Thoracic aorta (tissue), 2 donors: ENCODE results near the gene CDC42BPB. TPM values are rescaled to one million over a fixed set of nuclear protein-coding genes. Genes with fewer than 3 reads are reported as not detected.

ENCODE experiments used
- ATAC-seq: fragments of 150-250 bp; one replicate; pipeline ENCODE4 v1.8.0; 2017; ENCODE audit warnings: low read depth; ENCODE audit not compliant: insufficient number of reproducible peaks, low FRiP score
- DNase-seq: peaks from one replicate; pipeline ENCODE4 v3.0.0-alpha.2; 2020; ENCODE audit warnings: low spot score
- H3K27ac ChIP-seq, 2 donors: fragments of 200-600 bp; sonication (generic); 1 replicate in 1 of 2; 2 replicates in 1 of 2; pipeline ENCODE4 v1.5.1; 2016; ENCODE audit warnings: mild to moderate bottlenecking in 2 of 2, moderate library complexity in 2 of 2
- H3K27me3 ChIP-seq: fragments of 200-600 bp; sonication (generic); replicated peaks from 2 replicates; pipeline ENCODE4 v1.6.0; 2016; ENCODE audit warnings: mild to moderate bottlenecking; ENCODE audit not compliant: insufficient read depth
- H3K36me3 ChIP-seq: fragments of 200-600 bp; sonication (generic); one replicate; pipeline ENCODE4 v1.5.1; 2016
- H3K4me1 ChIP-seq, 2 donors: fragments of 200-600 bp; sonication (generic); 1 replicate in 1 of 2; 2 replicates in 1 of 2; pipeline versions ENCODE4 v1.5.1 to v1.6.0; 2016; ENCODE audit warnings: low read depth in 2 of 2, mild to moderate bottlenecking in 1 of 2; ENCODE audit not compliant: control insufficient read depth in 1 of 2
- H3K4me3 ChIP-seq: fragments of 200-600 bp; sonication (generic); 2 replicates; pipeline ENCODE4 v1.5.1; 2016; ENCODE audit warnings: mild to moderate bottlenecking
- H3K9me3 ChIP-seq: fragments of 200-600 bp; sonication (generic); 2 replicates; pipeline ENCODE4 v1.5.1; 2016
- total RNA-seq, 2 donors: library from RNA; depleted of rRNA; stranded (reverse); fragments of >200 nt; gene quantifications; one replicate each; pipeline versions ENCODE4 v1.1.0 to v1.2.3, GENCODE V29; 2016
- TF ChIP-seq, protein P1 (sequence below): fragments of 200-600 bp; sonication (generic); IDR thresholded peaks from one replicate; pipeline ENCODE4 v1.5.1; 2019; ENCODE audit warnings: antibody characterized with exemption

The CDC42BPB gene
- total RNA-seq, 2 donors from 2014 or later, result 121 to 133 TPM

- DNase-seq, result no peak
- H3K9me3 ChIP-seq, result no peaks in the 10 kb centered on the region
- TF ChIP-seq, protein P1, sequence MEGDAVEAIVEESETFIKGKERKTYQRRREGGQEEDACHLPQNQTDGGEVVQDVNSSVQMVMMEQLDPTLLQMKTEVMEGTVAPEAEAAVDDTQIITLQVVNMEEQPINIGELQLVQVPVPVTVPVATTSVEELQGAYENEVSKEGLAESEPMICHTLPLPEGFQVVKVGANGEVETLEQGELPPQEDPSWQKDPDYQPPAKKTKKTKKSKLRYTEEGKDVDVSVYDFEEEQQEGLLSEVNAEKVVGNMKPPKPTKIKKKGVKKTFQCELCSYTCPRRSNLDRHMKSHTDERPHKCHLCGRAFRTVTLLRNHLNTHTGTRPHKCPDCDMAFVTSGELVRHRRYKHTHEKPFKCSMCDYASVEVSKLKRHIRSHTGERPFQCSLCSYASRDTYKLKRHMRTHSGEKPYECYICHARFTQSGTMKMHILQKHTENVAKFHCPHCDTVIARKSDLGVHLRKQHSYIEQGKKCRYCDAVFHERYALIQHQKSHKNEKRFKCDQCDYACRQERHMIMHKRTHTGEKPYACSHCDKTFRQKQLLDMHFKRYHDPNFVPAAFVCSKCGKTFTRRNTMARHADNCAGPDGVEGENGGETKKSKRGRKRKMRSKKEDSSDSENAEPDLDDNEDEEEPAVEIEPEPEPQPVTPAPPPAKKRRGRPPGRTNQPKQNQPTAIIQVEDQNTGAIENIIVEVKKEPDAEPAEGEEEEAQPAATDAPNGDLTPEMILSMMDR, result no peak
- ATAC-seq, result no peak
- no peaks in the 10 kb centered on the region for H3K27me3 ChIP-seq
- H3K4me1 ChIP-seq, result peaks cover 0 to 3% of the 10 kb centered on the region in 2 donors
- peaks cover 89% of the 10 kb centered on the region for H3K36me3 ChIP-seq
- H3K4me3 ChIP-seq, result no peak overlapping the region
- no peak overlapping the region for H3K27ac ChIP-seq
These were observed 113.4 kb downstream of the CDC42BPB start for GRCh38 chr14:102943979-102944378.

- Histone ChIP-seq H3K4me1 (no peaks in the 10 kb centered on the region), H3K36me3 (peaks cover 89% of the 10 kb centered on the region), H3K4me3 (no peak overlapping the region), H3K27ac (no peak overlapping the region), H3K9me3 (no peaks in the 10 kb centered on the region), H3K27me3 (no peaks in the 10 kb centered on the region)
- DNase-seq, result no peak
- TF ChIP-seq, protein P1, result no peak
- ATAC-seq, result no peak
These were observed 113.9 kb downstream of the CDC42BPB start for GRCh38 chr14:102943454-102943853.

DNA sequence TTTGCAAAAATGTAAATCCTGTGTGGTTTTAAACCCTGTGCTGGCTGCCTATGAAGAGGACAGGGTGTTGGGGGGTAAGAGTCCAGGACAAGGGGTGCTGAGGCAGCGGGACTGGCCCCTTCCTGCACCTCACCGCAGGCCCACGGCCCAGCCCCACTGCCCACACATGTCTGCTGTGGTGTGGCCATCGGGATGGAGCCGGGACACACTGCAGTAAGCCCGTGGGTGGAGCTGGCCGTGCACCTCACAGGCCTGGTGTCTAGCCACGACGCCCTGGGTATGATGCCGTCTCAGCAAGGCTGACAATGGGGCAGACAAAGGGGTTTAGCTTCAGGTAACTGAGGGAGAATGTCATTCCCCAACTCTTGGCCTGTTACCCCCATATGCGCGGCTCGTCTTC, 115.3 kb downstream of the CDC42BPB start:
- H3K4me3 ChIP-seq, result no peak overlapping the region
- no peaks in the 10 kb centered on the region for H3K4me1 ChIP-seq
- H3K36me3 ChIP-seq, result peaks cover 92% of the 10 kb centered on the region
- TF ChIP-seq, protein P1, result no peak
- no peaks in the 10 kb centered on the region for H3K27me3 ChIP-seq
- no peaks in the 10 kb centered on the region for H3K9me3 ChIP-seq
- H3K27ac ChIP-seq, result no peak overlapping the region
- no peak for DNase-seq
- no peak for ATAC-seq

- DNase-seq (no peak), ATAC-seq (no peak)
- Histone ChIP-seq H3K4me3 (no peak overlapping the region), H3K9me3 (no peaks in the 10 kb centered on the region), H3K36me3 (peaks cover 86% of the 10 kb centered on the region), H3K4me1 (no peaks in the 10 kb centered on the region), H3K27me3 (no peaks in the 10 kb centered on the region), H3K27ac (no peak overlapping the region)
- TF ChIP-seq, protein P1, result no peak
These were observed 115.8 kb downstream of the CDC42BPB start for GRCh38 chr14:102941419-102942011.

DNA sequence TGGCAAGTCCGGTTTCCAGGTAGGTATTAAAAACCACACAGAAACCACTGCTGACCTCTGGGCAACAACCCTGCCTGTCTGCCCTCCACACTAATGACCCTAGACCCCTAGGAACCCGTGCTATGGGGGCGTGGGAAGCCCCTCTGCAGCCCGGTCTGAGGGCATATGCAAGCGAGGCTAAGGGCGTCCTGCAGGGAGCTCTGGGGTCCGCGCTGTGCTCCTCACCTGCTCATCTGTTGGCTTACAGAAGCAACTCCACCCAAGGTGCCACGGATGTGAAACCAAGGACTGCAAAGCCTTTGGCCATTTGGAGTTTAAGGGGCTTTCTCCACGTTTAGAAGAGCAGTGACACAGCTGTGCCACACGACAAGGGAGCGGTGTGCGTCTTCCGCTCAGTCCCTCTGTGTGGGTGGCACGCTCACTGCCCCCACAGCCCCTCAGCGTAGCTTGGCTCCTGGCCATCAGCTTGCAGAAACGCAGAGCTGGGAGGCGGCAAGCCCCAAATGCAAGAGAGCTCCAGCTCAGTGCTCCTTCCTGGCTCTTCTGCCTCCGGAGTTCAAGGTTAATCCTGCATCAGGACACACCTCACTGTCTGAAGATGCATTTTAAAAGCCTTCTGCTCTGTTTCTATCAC, 116.5 kb downstream of the CDC42BPB start:
- peaks cover 79% of the 10 kb centered on the region for H3K36me3 ChIP-seq
- no peak overlapping the region for H3K4me3 ChIP-seq
- no peak overlapping the region for H3K27ac ChIP-seq
- no peaks in the 10 kb centered on the region for H3K9me3 ChIP-seq
- no peaks in the 10 kb centered on the region for H3K4me1 ChIP-seq
- TF ChIP-seq, protein P1, result no peak
- H3K27me3 ChIP-seq, result no peaks in the 10 kb centered on the region
- ATAC-seq, result no peak
- no peak for DNase-seq
